Activated naive CD4-positive, alpha-beta T cell treated with Interleukin-2 at 50 U/mL for 16 hours (primary cell): ENCODE data around the gene SMC3.

ENCODE experiments used
- DNase-seq: peaks from one replicate; pipeline ENCODE4 v3.0.0-alpha.2; 2020

SMC3 gene

GRCh38 chr10:110546499-110547110 lies 20.9 kb upstream of the SMC3 start:
- no peak for DNase-seq

- no peak for DNase-seq
Measured at GRCh38 chr10:110547139-110547761, 20.2 kb upstream of the SMC3 start.

GRCh38 chr10:110548002-110548401 lies 19.5 kb upstream of the SMC3 start:
- no peak for DNase-seq

- no peak for DNase-seq
Measured at GRCh38 chr10:110549211-110549610, 18.3 kb upstream of the SMC3 start.

- no peak for DNase-seq
Measured at GRCh38 chr10:110553905-110554304, 13.6 kb upstream of the SMC3 start.

- DNase-seq, result no peak
Measured at GRCh38 chr10:110556296-110556695, 11.2 kb upstream of the SMC3 start.

GRCh38 chr10:110556969-110557601 lies 10.4 kb upstream of the SMC3 start:
- DNase-seq, result peak; percentile 70

GRCh38 chr10:110558041-110558440 lies 9.5 kb upstream of the SMC3 start:
- DNase-seq, result no peak

GRCh38 chr10:110560012-110560411 lies 7.5 kb upstream of the SMC3 start:
- no peak for DNase-seq

GRCh38 chr10:110561292-110561691 lies 6.2 kb upstream of the SMC3 start:
- DNase-seq, result no peak

- no peak for DNase-seq
Measured at GRCh38 chr10:110562348-110562747, 5.1 kb upstream of the SMC3 start.

- no peak for DNase-seq
Measured at GRCh38 chr10:110563132-110563531, 4.4 kb upstream of the SMC3 start.

GRCh38 chr10:110566472-110567200 lies 859 bp upstream of the SMC3 start:
- no peak for DNase-seq

GRCh38 chr10:110568055-110568735 lies 700 bp downstream of the SMC3 start:
- DNase-seq, result peak; percentile 61

- DNase-seq, result no peak
Measured at GRCh38 chr10:110569122-110569521, 1.6 kb downstream of the SMC3 start.

GRCh38 chr10:110569736-110570135 lies 2.2 kb downstream of the SMC3 start:
- DNase-seq, result no peak

GRCh38 chr10:110571093-110571743 lies 3.7 kb downstream of the SMC3 start:
- no peak for DNase-seq

GRCh38 chr10:110572862-110573261 lies 5.4 kb downstream of the SMC3 start:
- no peak for DNase-seq

GRCh38 chr10:110574420-110574819 lies 6.9 kb downstream of the SMC3 start:
- DNase-seq, result no peak

- DNase-seq, result no peak
Measured at GRCh38 chr10:110576220-110576619, 8.7 kb downstream of the SMC3 start.

GRCh38 chr10:110577056-110577455 lies 9.6 kb downstream of the SMC3 start:
- DNase-seq, result no peak

GRCh38 chr10:110584006-110584405 lies 16.5 kb downstream of the SMC3 start:
- no peak for DNase-seq

- DNase-seq, result no peak
Measured at GRCh38 chr10:110591760-110592159, 24.3 kb downstream of the SMC3 start.
